Stimulated activated CD4-positive, alpha-beta T cell treated with anti-CD3 and anti-CD28 coated beads, TNF-alpha, amount 100 ng/mL, for 4 hours (primary cell): ENCODE results near the gene ACTG2.

Source experiments
- DNase-seq, 3 experiments: peaks; one replicate each; pipeline ENCODE4 v3.0.0-alpha.2; 2020; ENCODE audit warnings: low read depth in 3 of 3

The ACTG2 gene

DNA sequence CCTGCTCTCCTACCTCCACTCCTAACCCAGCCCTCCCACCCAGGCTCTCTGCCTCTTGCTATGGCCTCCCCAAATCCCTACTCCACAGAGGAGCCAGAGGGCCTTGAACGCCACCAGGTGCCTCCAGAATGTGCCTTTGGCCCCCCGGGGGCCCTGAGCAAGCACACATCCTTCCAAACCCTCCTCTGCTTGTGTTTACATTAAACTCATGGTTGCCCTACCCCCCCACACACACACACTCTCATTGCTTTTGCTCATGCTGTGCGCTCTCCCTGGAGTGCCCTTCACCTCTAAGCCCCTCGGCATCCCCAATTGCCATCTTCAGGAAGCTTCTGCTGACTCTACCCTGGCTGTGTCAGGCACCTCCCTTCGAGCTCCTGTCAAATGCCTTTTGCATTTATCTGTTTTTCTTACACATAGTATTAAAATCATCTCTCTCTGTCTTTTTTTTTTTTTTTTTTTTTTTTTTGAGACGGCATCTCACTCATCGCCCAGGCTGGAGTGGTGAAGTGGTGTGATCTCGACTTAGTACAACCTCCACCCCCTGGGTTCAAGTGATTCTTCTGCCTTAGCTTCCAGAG lies 75.6 kb downstream of the ACTG2 start:
- no peak for DNase-seq

DNA sequence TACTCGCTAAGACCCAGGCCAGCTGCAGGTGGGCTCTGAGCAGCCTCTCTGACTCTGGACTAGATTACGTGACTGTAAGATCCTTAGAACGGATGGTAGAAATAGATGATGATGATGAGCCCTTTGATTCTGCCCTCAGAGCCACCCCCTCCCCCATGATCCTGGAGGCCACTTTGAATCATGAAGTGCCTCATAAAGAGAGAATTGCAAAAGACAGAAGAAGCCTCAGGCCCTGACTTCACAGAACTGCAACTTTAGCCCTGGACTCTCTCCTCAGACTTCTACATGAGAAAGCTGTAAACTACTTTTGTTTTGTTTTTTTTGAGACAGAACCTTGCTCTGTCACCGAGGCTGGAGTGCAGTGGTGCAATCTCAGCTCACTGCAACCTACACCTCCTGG lies 76.5 kb downstream of the ACTG2 start:
- DNase-seq, result no peak
